HepG2 (cell line): ENCODE data around the gene NOX3. TPM values are rescaled to one million over a fixed set of nuclear protein-coding genes. Genes with fewer than 3 reads are reported as not detected.
A peak's percentile ranks its signal among the peaks of the same experiment; 100 is the strongest.

Experiments
- AGO2 ChIP-seq: fragments of 200-400 bp; formaldehyde crosslinking; optimal IDR thresholded peaks from 2 replicates; pipeline ENCODE3; 2017; ENCODE audit warnings: mild to moderate bottlenecking, low read depth, low read length, moderate library complexity
- CREM ChIP-seq, 2 experiments: sonication (generic) in 1 of 2; formaldehyde crosslinking in 1 of 2; IDR thresholded peaks; 2 replicates each; pipeline versions ENCODE4 v1.4.0 to v1.6.1; 2016 to 2020; ENCODE audit warnings: antibody characterized with exemption in 1 of 2, mild to moderate bottlenecking in 1 of 2, missing genetic modification reagents in 1 of 2
- EP300 ChIP-seq, 3 experiments: sonication (generic) in 1 of 3; formaldehyde crosslinking in 1 of 3; IDR thresholded peaks; 2 replicates each; pipeline versions ENCODE4 v1.5.1 to v1.6.1; 2011 to 2020; ENCODE audit warnings: low read depth in 2 of 3, low read length in 2 of 3, borderline replicate concordance in 1 of 3, improper control_type of control experiment in 1 of 3, mild to moderate bottlenecking in 1 of 3, missing genetic modification reagents in 1 of 3, moderate library complexity in 1 of 3
- FOSL2 ChIP-seq: sonication (generic); formaldehyde crosslinking; IDR thresholded peaks from 2 replicates; pipeline ENCODE4 v1.4.0; 2020; ENCODE audit warnings: missing genetic modification reagents
- FOXA1 ChIP-seq, 2 experiments: fragments of 450-650 bp in 1 of 2; sonication (generic) in 1 of 2; formaldehyde crosslinking in 1 of 2; IDR thresholded peaks; 2 replicates each; pipeline versions ENCODE4 v1.4.0 to v1.6.1; 2016 to 2020; ENCODE audit warnings: missing genetic modification reagents in 1 of 2
- FOXA3 ChIP-seq: IDR thresholded peaks from 2 replicates; pipeline ENCODE4 v1.6.1; 2016; ENCODE audit warnings: missing genetic modification reagents, missing compliant biosample characterization
- HCFC1 ChIP-seq: fragments of 150-350 bp; IDR thresholded peaks from 2 replicates; pipeline ENCODE4 v1.6.1; 2014; ENCODE audit warnings: low read depth, low read length
- NFIC ChIP-seq: IDR thresholded peaks from 2 replicates; pipeline ENCODE4 v1.6.1; 2012; ENCODE audit warnings: mild to moderate bottlenecking, low read length, inconsistent platforms
- NR1H2 ChIP-seq: sonication (generic); formaldehyde crosslinking; IDR thresholded peaks from 2 replicates; pipeline ENCODE4 v1.8.1; 2022; ENCODE audit warnings: low read depth, missing genetic modification reagents, borderline replicate concordance
- RCOR2 ChIP-seq: IDR thresholded peaks from 2 replicates; pipeline ENCODE4 v1.6.1; 2016; ENCODE audit warnings: missing biosample characterization, missing genetic modification reagents
- SOX6 ChIP-seq, 2 experiments: fragments of 450-650 bp in 1 of 2; sonication (generic) in 1 of 2; formaldehyde crosslinking in 1 of 2; IDR thresholded peaks; 2 replicates each; pipeline versions ENCODE4 v1.4.0 to v1.6.1; 2017 to 2020; ENCODE audit warnings: antibody characterized with exemption in 1 of 2, mild to moderate bottlenecking in 1 of 2, missing genetic modification reagents in 1 of 2
- TCF7 ChIP-seq: sonication (generic); IDR thresholded peaks from 2 replicates; pipeline ENCODE4 v1.6.1; 2016; ENCODE audit warnings: antibody characterized with exemption, low read depth
- THAP11 ChIP-seq: IDR thresholded peaks from 2 replicates; pipeline ENCODE4 v1.6.1; 2016; ENCODE audit warnings: missing biosample characterization, missing genetic modification reagents
- ZBTB42 ChIP-seq: sonication (generic); formaldehyde crosslinking; IDR thresholded peaks from 2 replicates; pipeline ENCODE4 v1.5.0; 2020; ENCODE audit warnings: mild to moderate bottlenecking, missing genetic modification reagents
- ZC3H13 ChIP-seq: sonication (generic); formaldehyde crosslinking; IDR thresholded peaks from 2 replicates; pipeline ENCODE4 v1.8.1; 2023; ENCODE audit warnings: mild to moderate bottlenecking, missing genetic modification reagents, moderate library complexity
- ZNF660 ChIP-seq: sonication (generic); formaldehyde crosslinking; IDR thresholded peaks from 2 replicates; pipeline ENCODE4 v1.5.1; 2020; ENCODE audit warnings: mild to moderate bottlenecking, low read depth, missing genetic modification reagents, borderline replicate concordance
- ZNF749 ChIP-seq: sonication (generic); formaldehyde crosslinking; IDR thresholded peaks from 2 replicates; pipeline ENCODE4 v1.8.0; 2022; ENCODE audit warnings: mild to moderate bottlenecking, missing genetic modification reagents, moderate library complexity, borderline replicate concordance
- ZNF777 ChIP-seq: sonication (generic); formaldehyde crosslinking; IDR thresholded peaks from 2 replicates; pipeline ENCODE4 v1.4.0; 2020; ENCODE audit warnings: missing genetic modification reagents
- ZNF879 ChIP-seq: sonication (generic); formaldehyde crosslinking; IDR thresholded peaks from 2 replicates; pipeline ENCODE4 v1.8.1; 2023; ENCODE audit warnings: missing genetic modification reagents
- ZSCAN22 ChIP-seq: sonication (generic); formaldehyde crosslinking; IDR thresholded peaks from 2 replicates; pipeline ENCODE4 v1.4.0; 2020; ENCODE audit warnings: mild to moderate bottlenecking, missing genetic modification reagents
- polyA plus RNA-seq, 8 experiments: library from polyadenylated mRNA; depleted of rRNA in 3 of 8; stranded (reverse) in 7 of 8; unstranded in 1 of 8; fragments of >200 nt; fragmentation: Illumina TruSeq in 4 of 8; extraction: Trizol in 4 of 8; gene quantifications; 2 replicates each; pipeline versions ENCODE4 v1.2.1 to v1.2.3, GENCODE V29; 2011 to 2016; ENCODE audit warnings: low read depth in 4 of 8, missing spikeins in 1 of 8, mixed read lengths in 1 of 8; ENCODE audit not compliant: insufficient read depth in 1 of 8
- total RNA-seq, 5 experiments: library from RNA; depleted of rRNA; stranded (reverse); fragments of >200 nt; fragmentation: Illumina TruSeq; extraction: Trizol; gene quantifications; 2 replicates each; pipeline ENCODE4 v1.2.3, GENCODE V29; 2016; ENCODE audit warnings: low read depth in 1 of 5
- TF ChIP-seq, protein P1 (sequence below): sonication (generic); formaldehyde crosslinking; IDR thresholded peaks from 2 replicates; pipeline ENCODE4 v1.5.0; 2020; ENCODE audit warnings: mild to moderate bottlenecking, missing genetic modification reagents, borderline replicate concordance
- TF ChIP-seq, protein P2 (sequence below): sonication (generic); formaldehyde crosslinking; IDR thresholded peaks from 2 replicates; pipeline ENCODE4 v1.8.1; 2023; ENCODE audit warnings: mild to moderate bottlenecking, missing genetic modification reagents, borderline replicate concordance
- TF ChIP-seq, protein P3 (sequence below): IDR thresholded peaks from 2 replicates; pipeline ENCODE4 v1.6.1; 2016; ENCODE audit warnings: missing genetic modification reagents, missing compliant biosample characterization
- TF ChIP-seq, protein P4 (sequence below): IDR thresholded peaks from 2 replicates; pipeline ENCODE4 v1.6.1; 2016
- TF ChIP-seq, protein P5 (sequence below): IDR thresholded peaks from 2 replicates; pipeline ENCODE4 v1.6.1; 2016; ENCODE audit warnings: mild to moderate bottlenecking

Gene NOX3
- total and polyA plus RNA-seq, 2 of the 13 experiments (the other 11 are each of a cell fraction or from before 2014, with no cell fraction given), result 0.09 to 0.18 TPM

DNA sequence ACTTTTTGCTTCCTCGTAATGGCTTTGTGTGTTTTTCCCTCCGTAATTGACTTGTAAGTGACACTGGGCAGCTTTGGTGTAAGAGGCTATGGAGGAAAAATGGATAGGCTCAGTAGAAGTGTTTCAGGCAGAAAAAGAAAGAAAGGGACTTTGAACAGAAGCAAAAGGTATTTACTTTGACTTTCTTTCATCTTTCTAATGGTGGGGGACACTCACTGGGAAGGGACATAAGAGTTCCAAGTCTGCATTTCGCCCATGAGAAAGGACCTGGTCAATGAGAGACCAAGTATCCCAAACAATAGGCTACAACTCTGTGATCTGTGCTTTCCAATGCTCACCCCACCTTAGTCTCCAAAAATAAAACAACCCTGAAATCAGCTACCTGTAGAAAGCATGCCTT is 41.6 kb downstream of the NOX3 start (continued):
- no peak for TF ChIP-seq ZNF749 (CRISPR knock-in tag)
- no peak for TF ChIP-seq ZBTB42 (CRISPR knock-in tag)
- peak; percentile 82 for TF ChIP-seq TCF7
- no peak for TF ChIP-seq ZNF660
- TF ChIP-seq FOSL2 (CRISPR knock-in tag), result 0 out of 2 replicates have a peak, but pooled peaks have one; percentile 12
- no peak for TF ChIP-seq NR1H2
- peak; percentile 81 for TF ChIP-seq NFIC
- TF ChIP-seq ZNF777 (CRISPR knock-in tag), result no peak
- TF ChIP-seq, protein P1, sequence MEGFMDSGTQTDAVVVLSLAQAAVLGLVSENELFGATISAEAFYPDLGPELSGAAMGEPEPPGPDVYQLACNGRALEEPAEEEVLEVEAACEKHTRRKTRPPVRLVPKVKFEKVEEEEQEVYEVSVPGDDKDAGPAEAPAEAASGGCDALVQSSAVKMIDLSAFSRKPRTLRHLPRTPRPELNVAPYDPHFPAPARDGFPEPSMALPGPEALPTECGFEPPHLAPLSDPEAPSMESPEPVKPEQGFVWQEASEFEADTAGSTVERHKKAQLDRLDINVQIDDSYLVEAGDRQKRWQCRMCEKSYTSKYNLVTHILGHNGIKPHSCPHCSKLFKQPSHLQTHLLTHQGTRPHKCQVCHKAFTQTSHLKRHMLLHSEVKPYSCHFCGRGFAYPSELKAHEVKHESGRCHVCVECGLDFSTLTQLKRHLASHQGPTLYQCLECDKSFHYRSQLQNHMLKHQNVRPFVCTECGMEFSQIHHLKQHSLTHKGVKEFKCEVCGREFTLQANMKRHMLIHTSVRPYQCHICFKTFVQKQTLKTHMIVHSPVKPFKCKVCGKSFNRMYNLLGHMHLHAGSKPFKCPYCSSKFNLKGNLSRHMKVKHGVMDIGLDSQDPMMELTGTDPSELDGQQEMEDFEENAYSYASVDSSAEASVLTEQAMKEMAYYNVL, result peak; percentile 80; the same call in 1 of the 2 replicates
- TF ChIP-seq FOXA3 (CRISPR knock-in tag), result peak; percentile 47; the same call in 1 of the 2 replicates
- TF ChIP-seq ZSCAN22 (CRISPR knock-in tag), result no peak
- TF ChIP-seq, protein P2, sequence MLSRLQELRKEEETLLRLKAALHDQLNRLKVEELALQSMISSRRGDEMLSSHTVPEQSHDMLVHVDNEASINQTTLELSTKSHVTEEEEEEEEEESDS, result no peak
- no peak for TF ChIP-seq AGO2
- no peak for TF ChIP-seq ZC3H13 (CRISPR knock-in tag)
- no peak for TF ChIP-seq SOX6 (IDR thresholded peaks at IDR 0.05)
- TF ChIP-seq SOX6 (CRISPR knock-in tag; IDR thresholded peaks at IDR 0.05), result peak; percentile 55; the same call in 1 of the 2 replicates
- TF ChIP-seq EP300 (IDR thresholded peaks at IDR 0.05; ENCODE audit: low read depth in 2 of 2, low read length in 2 of 2), result peak in 1 of 2 experiments; percentile 78; a peak in 2 of 4 replicates
- TF ChIP-seq EP300 (CRISPR knock-in tag; IDR thresholded peaks at IDR 0.05; ENCODE audit: borderline replicate concordance), result peak; percentile 59
- peak; percentile 56 for TF ChIP-seq RCOR2
- TF ChIP-seq, protein P3, sequence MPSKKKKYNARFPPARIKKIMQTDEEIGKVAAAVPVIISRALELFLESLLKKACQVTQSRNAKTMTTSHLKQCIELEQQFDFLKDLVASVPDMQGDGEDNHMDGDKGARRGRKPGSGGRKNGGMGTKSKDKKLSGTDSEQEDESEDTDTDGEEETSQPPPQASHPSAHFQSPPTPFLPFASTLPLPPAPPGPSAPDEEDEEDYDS (CRISPR knock-in tag), result peak; percentile 37; the same call in 1 of the 2 replicates
- TF ChIP-seq, protein P4, sequence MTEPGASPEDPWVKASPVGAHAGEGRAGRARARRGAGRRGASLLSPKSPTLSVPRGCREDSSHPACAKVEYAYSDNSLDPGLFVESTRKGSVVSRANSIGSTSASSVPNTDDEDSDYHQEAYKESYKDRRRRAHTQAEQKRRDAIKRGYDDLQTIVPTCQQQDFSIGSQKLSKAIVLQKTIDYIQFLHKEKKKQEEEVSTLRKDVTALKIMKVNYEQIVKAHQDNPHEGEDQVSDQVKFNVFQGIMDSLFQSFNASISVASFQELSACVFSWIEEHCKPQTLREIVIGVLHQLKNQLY (CRISPR knock-in tag), result 0 out of 2 replicates have a peak, but pooled peaks have one; percentile 47
- TF ChIP-seq CREM (IDR thresholded peaks at IDR 0.05), result peak; percentile 63
- no peak for TF ChIP-seq CREM (CRISPR knock-in tag; IDR thresholded peaks at IDR 0.05)
- TF ChIP-seq HCFC1, result no peak
- TF ChIP-seq ZNF879 (CRISPR knock-in tag), result no peak
- TF ChIP-seq, protein P5, sequence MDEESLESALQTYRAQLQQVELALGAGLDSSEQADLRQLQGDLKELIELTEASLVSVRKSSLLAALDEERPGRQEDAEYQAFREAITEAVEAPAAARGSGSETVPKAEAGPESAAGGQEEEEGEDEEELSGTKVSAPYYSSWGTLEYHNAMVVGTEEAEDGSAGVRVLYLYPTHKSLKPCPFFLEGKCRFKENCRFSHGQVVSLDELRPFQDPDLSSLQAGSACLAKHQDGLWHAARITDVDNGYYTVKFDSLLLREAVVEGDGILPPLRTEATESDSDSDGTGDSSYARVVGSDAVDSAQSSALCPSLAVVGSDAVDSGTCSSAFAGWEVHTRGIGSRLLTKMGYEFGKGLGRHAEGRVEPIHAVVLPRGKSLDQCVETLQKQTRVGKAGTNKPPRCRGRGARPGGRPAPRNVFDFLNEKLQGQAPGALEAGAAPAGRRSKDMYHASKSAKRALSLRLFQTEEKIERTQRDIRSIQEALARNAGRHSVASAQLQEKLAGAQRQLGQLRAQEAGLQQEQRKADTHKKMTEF (CRISPR knock-in tag), result peak; percentile 45; the same call in 1 of the 2 replicates
- TF ChIP-seq THAP11 (CRISPR knock-in tag), result 0 out of 2 replicates have a peak, but pooled peaks have one; percentile 21
- no peak for TF ChIP-seq FOXA1 (IDR thresholded peaks at IDR 0.05)
- TF ChIP-seq FOXA1 (CRISPR knock-in tag; IDR thresholded peaks at IDR 0.05), result peak; percentile 40; the same call in 1 of the 2 replicates
